Stomach (tissue), 9 donors: ENCODE measurements around the gene GTF3C4. TPM values are rescaled to one million over a fixed set of nuclear protein-coding genes. Genes with fewer than 3 reads are reported as not detected.

ENCODE experiments used
- DNase-seq, 2 donors: peaks; one replicate each; pipeline versions ENCODE4 v3.0.0 to v3.0.0-alpha.2; 2013 to 2019
- H3K27ac ChIP-seq, 5 donors: fragments of 200-600 bp in 4 of 5; sonication (generic) in 4 of 5; one replicate each; pipeline ENCODE4 v1.5.1; 2013 to 2019; ENCODE audit warnings: mild to moderate bottlenecking in 1 of 5, moderate library complexity in 1 of 5
- H3K27me3 ChIP-seq, 3 donors: fragments of 200-600 bp; sonication (generic); one replicate each; pipeline ENCODE4 v1.5.1; 2017 to 2019; ENCODE audit warnings: mixed run types in 1 of 3
- H3K36me3 ChIP-seq, 4 donors: fragments of 200-600 bp; sonication (generic); 1 replicate in 3 of 4; 2 replicates in 1 of 4; pipeline ENCODE4 v1.5.1; 2016 to 2019
- H3K4me1 ChIP-seq, 4 donors: fragments of 200-600 bp; sonication (generic); one replicate each; pipeline ENCODE4 v1.5.1; 2016 to 2019
- H3K4me3 ChIP-seq, 4 donors: fragments of 200-600 bp; sonication (generic) in 3 of 4; one replicate each; pipeline ENCODE4 v1.5.1; 2016 to 2019; ENCODE audit warnings: mild to moderate bottlenecking in 1 of 4
- H3K9me3 ChIP-seq, 4 donors: fragments of 200-600 bp; sonication (generic); one replicate each; pipeline ENCODE4 v1.5.1; 2016 to 2019
- CTCF ChIP-seq, 7 experiments: fragments of 450-650 bp in 4 of 7; fragments of 200-600 bp in 3 of 7; sonication (generic) in 3 of 7; IDR thresholded peaks; one replicate each; pipeline ENCODE4 v1.5.1; 2016 to 2019; ENCODE audit warnings: antibody characterized with exemption in 7 of 7, control low read depth in 2 of 7, mild to moderate bottlenecking in 1 of 7
- EP300 ChIP-seq: sonication (generic); formaldehyde crosslinking; IDR thresholded peaks from one replicate; pipeline ENCODE4 v1.6.1; 2017; ENCODE audit warnings: antibody characterized with exemption
- POLR2A ChIP-seq, 4 donors: fragments of 450-650 bp; IDR thresholded peaks; one replicate each; pipeline ENCODE4 v1.6.1; 2016; ENCODE audit warnings: antibody characterized with exemption in 4 of 4, control low read depth in 2 of 4, mild to moderate bottlenecking in 1 of 4, moderate library complexity in 1 of 4
- POLR2AphosphoS5 ChIP-seq, 3 donors: sonication (generic); formaldehyde crosslinking; IDR thresholded peaks; one replicate each; pipeline ENCODE4 v1.6.1; 2016; ENCODE audit warnings: antibody characterized with exemption in 3 of 3
- WGBS, 5 donors: extraction: QIAGEN DNeasy Blood & Tissue Kit in 3 of 5; methylation state at CpG; one replicate each; pipeline versions ENCODE4 v1.1.5 to v1.1.7; 2013 to 2018; 5-methylcytosine and 5-hydroxymethylcytosine counted together
- intact Hi-C: fragments of 100-400 bp; cut with DNase I; formaldehyde crosslinking; loops from one replicate; pipeline ENCODE4 v1.15.1; 2023; ENCODE audit warnings: low total_unique reads
- polyA plus RNA-seq, 3 donors: library from polyadenylated mRNA; stranded (reverse); fragments of 200-250 nt; gene quantifications; one replicate each; pipeline ENCODE4 v1.2.3, GENCODE V29; 2013
- total RNA-seq, 5 donors: library from RNA; depleted of rRNA; stranded (reverse); fragments of >200 nt; gene quantifications; one replicate each; pipeline versions ENCODE4 v1.1.0 to v1.2.3, GENCODE V29; 2014 to 2016
- donor health status: healthy with polysubstance abuse.
- donor health status: Bipolar disorder and iron deficiency.
- donor health status: healthy.

Gene GTF3C4
- total and polyA plus RNA-seq, 8 donors: 2.6 to 68.8 (median 11.4) TPM

GRCh38 chr9:132648685-132649084, 21.6 kb upstream of the GTF3C4 start:
- peaks cover 66 to 91% (median 89%) of the 10 kb centered on the region in 4 donors for H3K36me3 ChIP-seq

GRCh38 chr9:132651259-132651658, 19.0 kb upstream of the GTF3C4 start:
- no peaks in the 10 kb centered on the region for H3K9me3 ChIP-seq
- no peaks in the 10 kb centered on the region for H3K4me1 ChIP-seq
- no peak overlapping the region for H3K27ac ChIP-seq
- WGBS, 5 donors: 61 to 78% (median 77%) methylated on average over 6 of the region's 6 CpGs
- no peaks in the 10 kb centered on the region for H3K27me3 ChIP-seq
- peak in 1 of 2 donors; percentile 73 for DNase-seq
- no peak overlapping the region for H3K4me3 ChIP-seq
- TF ChIP-seq POLR2AphosphoS5 (IDR thresholded peaks at IDR 0.05) (no peak), CTCF (IDR thresholded peaks at IDR 0.05) (peak in 1 of 7 experiments; percentile 25), POLR2A (IDR thresholded peaks at IDR 0.05) (no peak), EP300 (no peak)
- H3K36me3 ChIP-seq: peaks cover 51 to 86% (median 82%) of the 10 kb centered on the region in 4 donors
- intact Hi-C loops: no loop called here

More at GRCh38 chr9:132648685-132649084, 21.6 kb upstream of the GTF3C4 start:
- no peak for DNase-seq
- no peak overlapping the region for H3K4me3 ChIP-seq
- H3K9me3 ChIP-seq: no peaks in the 10 kb centered on the region
- no peaks in the 10 kb centered on the region for H3K27me3 ChIP-seq
- H3K27ac ChIP-seq: no peak overlapping the region
- 80 to 89% (median 86%) methylated on average over 3 of the region's 3 CpGs for WGBS, 5 donors
- intact Hi-C loops: no loop called here
- H3K4me1 ChIP-seq: no peaks in the 10 kb centered on the region
- TF ChIP-seq EP300 (no peak), POLR2A (IDR thresholded peaks at IDR 0.05) (no peak), POLR2AphosphoS5 (IDR thresholded peaks at IDR 0.05) (no peak), CTCF (IDR thresholded peaks at IDR 0.05) (no peak)

- intact Hi-C loops: no loop called here
- Histone ChIP-seq H3K4me3 (no peak overlapping the region), H3K27me3 (no peaks in the 10 kb centered on the region), H3K27ac (no peak overlapping the region), H3K9me3 (no peaks in the 10 kb centered on the region), H3K4me1 (no peaks in the 10 kb centered on the region), H3K36me3 (peaks cover 31 to 86% (median 82%) of the 10 kb centered on the region in 4 donors)
- TF ChIP-seq CTCF (IDR thresholded peaks at IDR 0.05) (no peak), POLR2A (IDR thresholded peaks at IDR 0.05) (no peak), EP300 (no peak), POLR2AphosphoS5 (IDR thresholded peaks at IDR 0.05) (no peak)
- WGBS, 5 donors: 88 to 92% (median 88%) methylated on average over 7 of the region's 7 CpGs
- DNase-seq: no peak
These were observed 14.0 kb upstream of the GTF3C4 start for GRCh38 chr9:132656299-132656698.

- intact Hi-C loops: no loop called here
These were observed 7.9 kb upstream of the GTF3C4 start for GRCh38 chr9:132662152-132662945.

More at GRCh38 chr9:132662152-132662945, 7.9 kb upstream of the GTF3C4 start:
- no peak for DNase-seq
- Histone ChIP-seq H3K36me3 (peaks cover 29 to 55% (median 53%) of the 10 kb centered on the region in 4 donors), H3K4me3 (no peak overlapping the region), H3K4me1 (peaks cover 0 to 4% (median 0%) of the 10 kb centered on the region in 4 donors), H3K9me3 (no peaks in the 10 kb centered on the region), H3K27me3 (no peaks in the 10 kb centered on the region), H3K27ac (no peak overlapping the region)
- TF ChIP-seq EP300: no peak
- TF ChIP-seq POLR2AphosphoS5 (IDR thresholded peaks at IDR 0.05): no peak
- TF ChIP-seq CTCF (IDR thresholded peaks at IDR 0.05): no peak
- no peak for TF ChIP-seq POLR2A (IDR thresholded peaks at IDR 0.05)
- WGBS, 5 donors: 74 to 88% (median 81%) methylated on average over 12 of the region's 12 CpGs
